CD4-positive, alpha-beta T cell treated with Interleukin-10 for 1 hour (primary cell): ENCODE data around the gene WDR59.
"Not testable (repeated sequence)": the region's sequence is repeated elsewhere in the genome, so short reads cannot be mapped to it uniquely, and the experiment has no call there.

ENCODE experiments used
- DNase-seq: peaks from one replicate; pipeline ENCODE4 v3.0.0-alpha.2; 2020

WDR59 gene

GRCh38 chr16:74850027-74850426 lies 134.9 kb downstream of the WDR59 start:
- no peak for DNase-seq

- DNase-seq, result no peak
Observed at GRCh38 chr16:74847202-74847601, 137.7 kb downstream of the WDR59 start.

GRCh38 chr16:74846714-74847113 lies 138.2 kb downstream of the WDR59 start:
- DNase-seq, result no peak

GRCh38 chr16:74844041-74844980 lies 140.6 kb downstream of the WDR59 start:
- DNase-seq, result no peak

GRCh38 chr16:74843381-74844035 lies 141.4 kb downstream of the WDR59 start:
- not testable (repeated sequence) for DNase-seq

GRCh38 chr16:74842413-74842812 lies 142.5 kb downstream of the WDR59 start:
- DNase-seq, result no peak

- DNase-seq, result no peak
Observed at GRCh38 chr16:74841904-74842303, 143.0 kb downstream of the WDR59 start.

- no peak for DNase-seq
Observed at GRCh38 chr16:74841469-74841868, 143.5 kb downstream of the WDR59 start.

- DNase-seq, result no peak
Observed at GRCh38 chr16:74837056-74837455, 147.9 kb downstream of the WDR59 start.

GRCh38 chr16:74836111-74836671 lies 148.7 kb downstream of the WDR59 start:
- no peak for DNase-seq

- DNase-seq, result no peak
Observed at GRCh38 chr16:74832228-74832627, 152.7 kb downstream of the WDR59 start.

GRCh38 chr16:74831467-74831866 lies 153.5 kb downstream of the WDR59 start:
- DNase-seq, result no peak

- DNase-seq, result no peak
Observed at GRCh38 chr16:74830648-74831047, 154.3 kb downstream of the WDR59 start.

GRCh38 chr16:74829637-74830036 lies 155.3 kb downstream of the WDR59 start:
- DNase-seq, result no peak

- DNase-seq, result no peak
Observed at GRCh38 chr16:74825941-74826340, 159.0 kb downstream of the WDR59 start.

GRCh38 chr16:74825016-74825415 lies 159.9 kb downstream of the WDR59 start:
- no peak for DNase-seq
